Inflammatory macrophage treated with lipopolysaccharide for 4 hours (primary cell): ENCODE measurements around the gene ABCC10.
"Not testable (repeated sequence)": the region's sequence is repeated elsewhere in the genome, so short reads cannot be mapped to it uniquely, and the experiment has no call there.

Experiments used
- DNase-seq: peaks from one replicate; pipeline ENCODE4 v3.0.0-alpha.2; 2020

The ABCC10 gene

DNA sequence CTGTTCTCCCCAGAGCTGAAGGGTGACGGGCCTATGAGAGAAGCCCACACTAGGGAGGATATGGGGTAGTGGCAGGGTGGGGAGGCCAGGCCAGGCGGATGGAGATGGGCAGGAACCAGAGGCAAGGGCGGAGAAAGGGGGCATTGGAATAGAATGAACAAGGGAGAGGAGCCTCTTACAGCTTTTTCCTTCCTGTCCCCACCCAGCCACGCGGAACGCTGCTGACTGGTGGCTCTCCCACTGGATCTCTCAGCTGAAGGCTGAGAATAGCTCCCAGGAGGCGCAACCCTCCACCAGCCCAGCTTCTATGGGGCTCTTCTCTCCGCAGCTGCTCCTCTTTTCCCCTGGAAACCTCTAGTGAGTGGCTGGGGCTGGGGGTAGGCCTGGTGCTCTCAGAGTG, 17.2 kb downstream of the ABCC10 start:
- no peak for DNase-seq

DNA sequence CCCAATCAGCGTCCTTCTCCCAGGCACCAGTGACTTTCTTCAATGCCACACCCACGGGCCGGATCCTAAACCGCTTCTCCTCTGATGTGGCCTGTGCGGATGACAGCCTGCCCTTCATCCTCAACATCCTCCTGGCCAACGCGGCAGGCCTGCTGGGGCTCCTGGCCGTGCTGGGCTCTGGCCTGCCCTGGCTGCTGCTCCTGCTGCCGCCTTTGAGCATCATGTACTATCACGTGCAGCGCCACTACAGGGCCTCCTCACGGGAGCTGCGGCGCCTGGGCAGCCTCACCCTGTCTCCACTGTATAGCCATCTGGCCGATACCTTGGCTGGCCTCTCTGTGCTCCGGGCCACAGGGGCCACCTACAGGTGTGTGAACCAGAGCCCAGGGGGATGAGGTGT, 18.2 kb downstream of the ABCC10 start:
- DNase-seq = no peak

DNA sequence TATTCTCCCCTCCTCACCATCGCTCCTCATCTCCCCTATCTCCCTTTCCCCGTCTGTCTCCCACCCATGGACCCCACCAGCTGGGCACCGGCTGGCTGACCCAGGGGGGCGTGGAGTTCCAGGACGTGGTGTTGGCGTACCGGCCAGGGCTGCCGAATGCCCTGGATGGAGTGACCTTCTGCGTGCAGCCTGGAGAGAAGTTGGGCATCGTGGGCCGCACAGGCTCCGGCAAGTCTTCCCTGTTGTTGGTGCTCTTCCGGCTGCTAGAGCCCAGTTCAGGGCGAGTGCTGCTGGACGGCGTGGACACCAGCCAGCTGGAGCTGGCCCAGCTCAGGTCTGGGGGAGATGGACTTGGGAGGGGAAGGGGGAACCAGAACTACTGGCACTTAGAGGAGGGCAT, 20.3 kb downstream of the ABCC10 start:
- no peak for DNase-seq

DNA sequence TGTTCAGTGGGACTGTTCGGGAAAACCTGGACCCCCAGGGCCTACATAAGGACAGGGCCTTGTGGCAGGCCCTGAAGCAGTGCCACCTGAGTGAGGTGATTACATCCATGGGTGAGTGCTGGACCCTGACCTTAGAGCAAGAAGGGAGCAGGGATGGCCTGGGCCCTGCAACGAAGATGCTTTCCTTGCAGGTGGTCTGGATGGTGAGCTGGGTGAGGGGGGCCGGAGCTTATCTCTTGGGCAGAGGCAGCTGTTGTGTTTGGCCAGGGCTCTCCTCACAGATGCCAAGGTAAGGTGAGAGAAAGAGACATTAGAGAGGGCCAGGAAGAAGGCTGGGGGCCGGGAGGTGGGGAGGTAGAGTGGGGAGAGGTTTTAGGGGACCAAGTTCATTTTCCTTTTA, 21.6 kb downstream of the ABCC10 start:
- no peak for DNase-seq

DNA sequence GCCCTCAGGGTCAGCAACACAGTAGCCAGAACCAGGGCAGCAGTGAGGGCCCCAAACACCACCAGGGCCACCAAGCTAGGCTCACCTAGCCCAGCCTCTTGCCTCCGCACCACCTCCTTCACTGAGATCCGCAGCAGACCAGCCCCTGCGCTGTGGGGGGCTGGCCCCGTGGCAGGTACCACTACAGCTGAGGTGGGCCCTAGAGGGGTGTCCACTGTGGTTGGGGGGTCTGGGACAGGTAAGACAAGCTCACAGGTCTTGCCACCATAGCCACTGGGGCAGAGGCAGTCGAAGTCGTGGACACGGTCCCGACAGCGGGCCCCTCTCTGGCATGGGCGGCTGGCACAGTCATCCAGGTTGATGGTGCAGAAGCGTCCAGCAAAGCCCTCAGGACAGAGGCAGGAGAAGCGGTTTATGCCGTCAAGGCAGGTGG, 23.4 kb downstream of the ABCC10 start:
- no peak for DNase-seq

DNA sequence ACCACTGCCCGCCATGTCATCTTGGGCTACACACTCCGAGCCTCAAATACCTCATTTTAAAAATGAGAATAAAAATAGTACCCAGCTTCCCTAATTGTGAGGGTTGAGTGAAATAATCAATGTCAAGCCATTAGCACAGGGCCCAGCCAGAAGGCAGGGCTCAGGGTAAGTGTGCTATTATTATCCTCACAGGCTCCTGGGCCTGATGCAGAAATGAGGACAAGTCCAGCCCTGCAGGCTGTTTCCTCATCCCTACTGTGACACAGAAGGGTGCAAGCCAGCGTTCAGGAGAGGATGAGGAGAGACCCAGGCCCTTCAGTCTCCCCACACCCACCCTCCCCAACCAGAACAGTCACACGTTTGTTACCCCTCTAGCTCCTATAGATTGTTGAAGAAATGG, 24.0 kb downstream of the ABCC10 start:
- no peak for DNase-seq

DNA sequence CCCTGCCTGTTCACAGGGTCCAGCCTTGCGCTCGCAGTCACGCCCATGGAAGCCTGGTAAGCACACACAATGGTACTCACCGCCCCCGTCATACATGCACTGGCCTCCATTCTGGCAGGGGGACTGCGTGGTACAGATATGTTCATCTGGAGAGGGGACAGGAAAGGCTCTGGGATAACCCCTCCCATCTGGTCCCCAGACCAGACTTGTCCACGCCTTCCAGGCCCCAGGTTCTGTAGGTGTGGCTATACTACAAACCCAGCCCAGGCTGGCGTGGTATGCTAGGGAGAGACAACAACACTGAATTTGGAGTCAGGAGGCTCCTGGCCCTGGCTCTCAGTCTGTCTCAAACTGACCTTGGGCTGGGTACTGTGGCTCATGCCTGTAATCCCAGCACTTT, 24.6 kb downstream of the ABCC10 start:
- no peak for DNase-seq

DNA sequence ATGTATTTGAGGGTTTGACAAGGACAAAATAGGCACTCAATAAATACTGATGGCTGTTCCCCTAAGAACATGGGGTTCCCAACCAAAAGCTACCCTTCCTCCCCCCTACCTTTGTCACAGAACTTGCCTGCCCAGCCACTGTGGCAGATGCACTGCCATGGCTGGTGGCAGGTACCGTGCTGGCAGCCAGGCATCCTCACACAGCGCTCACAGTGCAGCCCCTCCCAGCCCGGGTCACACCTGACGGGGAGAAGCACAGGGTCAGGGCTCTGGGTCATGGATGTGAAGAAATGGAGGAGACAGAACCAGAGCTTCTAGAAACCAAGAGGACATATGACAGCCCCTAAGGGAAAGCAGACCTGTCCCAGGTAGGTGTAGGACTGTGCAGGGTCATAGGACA, 25.6 kb downstream of the ABCC10 start:
- no peak for DNase-seq

DNA sequence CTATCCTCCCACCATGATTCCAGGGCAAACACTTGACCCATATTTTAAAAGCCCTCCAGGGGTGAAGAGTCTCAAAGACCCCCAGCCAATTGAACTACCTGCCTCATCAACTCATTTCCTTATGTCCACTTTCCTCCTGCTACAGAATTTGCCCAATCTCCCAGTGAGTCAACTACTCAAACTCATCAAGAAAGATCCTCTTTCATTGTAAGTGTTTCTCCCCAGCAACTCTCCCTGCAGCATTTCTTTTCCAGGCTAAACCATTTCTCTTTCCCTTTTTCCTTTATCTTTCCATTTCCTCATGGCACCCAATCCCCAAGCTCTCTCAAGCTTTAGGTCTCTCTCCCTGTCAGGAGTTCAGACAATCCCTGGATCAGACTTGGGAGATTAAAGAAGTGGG, 26.5 kb downstream of the ABCC10 start:
- DNase-seq = no peak

DNA sequence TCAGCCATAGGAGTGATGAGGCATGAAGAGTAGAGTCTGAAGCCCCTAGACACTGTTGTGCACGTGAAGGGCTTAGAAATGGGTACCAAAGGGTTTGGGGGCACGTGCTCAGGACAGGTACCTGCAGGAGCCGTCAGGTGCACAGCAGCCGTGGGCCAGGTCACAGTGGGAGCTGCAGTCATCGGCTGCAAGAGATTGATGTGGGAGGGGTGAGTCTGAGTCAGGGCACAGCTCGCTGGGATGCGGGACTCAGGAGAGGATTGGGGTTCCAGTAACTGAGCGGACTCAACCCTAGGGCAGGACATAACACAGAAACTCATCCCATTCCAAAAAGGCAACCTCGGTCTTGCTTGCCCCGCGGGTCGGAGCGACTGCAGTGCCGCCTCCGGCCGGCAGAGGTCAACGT, 27.0 kb downstream of the ABCC10 start:
- no peak for DNase-seq

DNA sequence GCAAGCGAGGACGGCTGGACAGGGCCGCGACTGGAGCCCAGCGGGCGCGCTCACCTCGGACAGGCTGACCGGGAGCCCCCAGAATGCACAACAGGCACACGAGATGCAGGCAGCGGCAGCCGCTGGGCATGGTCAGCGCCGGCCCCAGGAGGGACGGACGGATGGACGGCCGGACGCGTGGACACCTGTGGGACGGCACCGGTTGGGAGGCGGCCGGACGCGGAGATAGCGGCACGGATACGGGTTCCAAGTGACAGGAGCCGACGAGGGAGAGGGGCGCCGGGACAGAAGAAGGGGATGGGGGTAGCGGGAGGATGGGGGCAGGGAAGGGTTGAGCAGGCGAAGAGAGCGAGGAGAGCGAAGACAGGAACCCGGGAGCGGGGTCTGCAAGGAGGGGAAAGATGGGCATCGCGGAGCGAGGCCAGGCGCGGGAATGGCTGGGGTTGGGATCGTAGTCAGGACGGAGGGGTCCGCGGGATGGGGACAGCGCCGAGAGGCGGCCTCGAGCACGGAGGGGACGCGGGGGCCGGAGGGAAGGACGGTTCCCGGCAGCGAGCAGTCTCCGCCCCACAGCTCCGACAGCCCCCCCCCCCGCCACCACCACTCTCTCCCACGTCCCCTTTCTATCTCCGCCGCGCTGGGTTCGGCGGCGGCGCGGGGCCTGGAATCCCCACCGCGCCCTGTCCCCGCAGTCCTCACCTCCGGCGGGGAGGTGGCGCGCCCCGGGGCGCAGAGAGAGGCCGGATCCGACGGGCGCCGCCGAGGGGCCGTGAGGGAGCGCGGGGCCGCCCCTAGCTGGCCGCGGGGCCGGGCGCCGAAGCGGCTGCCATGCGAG, 27.6 kb downstream of the ABCC10 start:
- DNase-seq = peak; percentile 79

DNA sequence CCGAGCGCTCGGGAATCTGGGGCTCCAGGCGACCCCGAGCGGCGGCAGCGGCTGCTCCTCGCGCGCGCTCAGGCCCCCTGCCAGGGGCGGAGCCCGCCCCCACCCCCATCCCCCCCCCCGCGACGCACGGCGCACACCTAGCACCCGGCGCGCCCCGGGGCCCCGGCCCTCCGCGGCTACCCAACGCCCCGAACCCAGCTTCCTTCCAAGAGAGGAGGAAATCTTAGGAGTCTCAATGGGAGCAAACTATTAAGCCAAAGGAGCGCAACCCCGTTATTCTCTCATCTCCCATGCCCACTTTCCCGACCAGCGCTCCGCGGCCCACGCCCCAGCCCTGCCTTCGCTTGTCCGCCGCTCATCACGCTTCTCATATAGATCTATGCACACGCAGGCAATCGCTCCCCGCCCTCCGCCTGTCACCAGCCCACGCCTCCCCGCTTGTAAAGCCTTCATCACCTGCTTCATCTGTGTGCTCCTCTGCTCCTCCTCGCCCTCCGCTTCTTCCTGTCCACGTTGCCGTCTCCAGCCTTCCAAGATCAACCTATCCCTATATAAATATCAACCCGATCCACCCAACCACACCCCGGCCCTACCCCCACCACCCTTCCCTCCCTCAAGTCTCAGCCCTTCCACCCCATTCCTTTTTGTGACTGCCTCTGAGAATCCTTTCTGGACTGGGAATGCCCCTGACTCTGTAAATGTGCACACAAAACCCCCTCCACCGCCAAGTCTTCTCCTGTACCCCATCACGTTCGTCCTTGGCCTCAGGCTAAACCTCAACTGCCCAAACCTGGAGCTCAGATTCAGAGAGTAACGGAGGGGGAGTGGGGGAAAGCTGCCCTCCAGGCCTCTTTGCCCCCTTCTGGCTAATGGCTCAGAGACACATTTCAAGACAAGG, 28.4 kb downstream of the ABCC10 start, which contains the start of gene DLK2:
Gene DLK2, minus strand, starts transcription at position 18 of the 898 bp plus-strand sequence. CDS start 723 bp downstream, outside the sequence.
- DNase-seq = peak; percentile 14

DNA sequence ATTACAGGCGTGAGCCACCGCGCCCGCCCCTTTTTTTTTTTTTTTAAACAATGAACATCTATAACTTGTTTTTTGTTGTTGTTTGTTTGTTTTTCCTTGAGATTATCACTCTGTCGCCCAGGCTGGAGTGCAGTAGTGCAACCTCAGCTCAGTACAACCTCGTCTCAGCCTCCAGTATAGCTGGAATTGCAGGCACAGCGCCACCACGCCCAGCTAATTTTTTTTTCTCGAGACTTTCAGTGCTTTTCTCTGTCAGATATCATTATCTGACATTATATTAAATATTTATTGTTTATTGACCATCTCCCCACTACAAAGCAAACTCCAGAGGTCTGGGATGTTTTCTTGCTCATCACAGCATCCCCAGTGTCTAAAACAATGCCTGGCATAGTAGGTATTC, 30.3 kb downstream of the ABCC10 start:
- DNase-seq = no peak

DNA sequence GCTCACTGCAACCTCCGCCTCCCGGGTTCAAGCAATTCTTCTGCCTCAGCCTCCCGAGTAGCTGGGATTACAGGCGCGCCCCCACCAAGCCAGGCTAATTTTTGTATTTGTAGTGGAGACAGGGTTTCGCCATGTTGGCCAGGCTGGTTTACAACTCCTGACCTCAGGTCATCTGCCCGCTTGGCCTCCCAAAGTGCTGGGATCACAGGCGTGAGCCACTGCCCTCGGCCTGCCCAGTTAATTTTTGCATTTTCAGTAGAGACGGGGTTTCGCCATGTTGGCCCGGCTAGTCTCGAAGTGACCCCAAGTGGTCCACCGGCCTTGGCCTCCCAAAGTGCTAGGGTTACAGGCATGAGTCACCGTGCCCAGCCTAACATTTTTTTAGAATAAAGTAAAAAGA, 30.8 kb downstream of the ABCC10 start:
- not testable (repeated sequence) for DNase-seq

DNA sequence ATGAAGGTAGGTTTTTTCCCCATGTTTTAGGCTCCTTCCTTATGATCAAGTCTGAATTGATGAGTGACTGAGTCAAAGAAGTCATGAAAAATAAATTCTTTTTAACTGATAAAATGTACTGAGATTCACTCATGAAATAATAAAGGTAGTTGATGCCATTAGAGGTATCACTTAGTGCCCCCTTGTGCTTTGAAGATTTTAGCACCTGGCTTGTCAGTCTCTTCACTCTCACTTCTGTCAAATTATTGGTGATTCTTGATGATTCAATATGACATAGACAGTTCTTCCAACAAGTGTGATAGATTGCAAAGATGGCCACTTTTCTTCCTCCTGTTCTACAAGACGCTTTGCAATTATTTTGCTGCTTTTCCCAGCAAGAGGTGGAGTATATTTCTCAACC, 32.2 kb downstream of the ABCC10 start:
- no peak for DNase-seq

DNA sequence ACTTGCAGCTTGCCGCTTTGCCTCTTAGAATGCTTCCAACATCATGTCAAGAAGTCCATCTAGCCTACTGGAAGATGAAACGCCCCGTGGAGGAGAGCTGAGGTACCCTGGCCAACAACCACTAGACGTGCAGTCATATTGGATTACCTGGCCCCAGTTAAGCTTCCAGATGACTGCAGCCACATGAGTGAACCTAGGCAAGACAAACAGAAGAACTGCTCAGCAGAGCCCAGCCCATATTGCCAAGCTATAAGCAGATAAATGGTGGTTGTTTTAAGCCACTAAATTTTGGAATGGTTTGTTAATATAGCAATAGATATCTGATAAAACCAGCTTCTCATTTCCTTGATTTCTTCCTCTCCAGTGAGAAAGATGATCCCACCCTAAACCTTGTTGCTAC, 32.7 kb downstream of the ABCC10 start:
- no peak for DNase-seq

DNA sequence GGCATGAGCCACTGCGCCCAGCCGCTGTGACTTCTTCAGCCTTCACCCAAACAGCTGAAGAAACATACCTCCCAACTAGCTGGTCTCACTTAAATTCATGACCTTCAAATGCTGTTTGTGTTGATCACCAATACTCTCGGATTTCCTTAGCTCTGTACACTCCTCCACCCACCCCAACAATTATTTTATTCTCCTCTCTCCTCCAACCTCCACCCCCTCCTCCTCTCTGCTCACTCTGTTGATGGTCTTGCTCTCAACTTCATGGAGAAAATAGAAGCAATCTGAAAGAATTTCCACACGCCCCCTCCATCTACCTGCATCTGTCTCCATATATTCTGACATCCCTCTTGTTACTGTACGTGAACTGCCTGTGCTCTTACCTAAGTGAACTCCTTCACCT, 34.6 kb downstream of the ABCC10 start:
- no peak for DNase-seq

DNA sequence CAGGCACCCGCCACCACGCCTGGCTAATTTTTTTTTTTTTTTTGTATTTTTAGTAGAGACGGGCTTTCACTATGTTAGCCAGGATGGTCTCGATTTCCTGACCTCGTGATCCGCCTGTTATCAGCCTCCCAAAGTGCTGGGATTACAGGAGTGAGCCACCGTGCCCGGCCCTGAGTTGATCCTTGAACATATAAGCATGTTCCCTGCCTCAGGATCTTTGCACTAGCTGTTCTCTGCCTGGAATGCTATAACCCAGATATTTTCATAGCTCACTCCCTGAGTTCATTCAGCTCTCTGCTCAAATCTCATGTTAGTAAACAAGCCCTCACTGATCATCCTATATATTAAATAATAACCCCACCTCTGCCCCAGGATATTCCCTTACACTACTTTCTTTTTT, 37.0 kb downstream of the ABCC10 start:
- DNase-seq = no peak

DNA sequence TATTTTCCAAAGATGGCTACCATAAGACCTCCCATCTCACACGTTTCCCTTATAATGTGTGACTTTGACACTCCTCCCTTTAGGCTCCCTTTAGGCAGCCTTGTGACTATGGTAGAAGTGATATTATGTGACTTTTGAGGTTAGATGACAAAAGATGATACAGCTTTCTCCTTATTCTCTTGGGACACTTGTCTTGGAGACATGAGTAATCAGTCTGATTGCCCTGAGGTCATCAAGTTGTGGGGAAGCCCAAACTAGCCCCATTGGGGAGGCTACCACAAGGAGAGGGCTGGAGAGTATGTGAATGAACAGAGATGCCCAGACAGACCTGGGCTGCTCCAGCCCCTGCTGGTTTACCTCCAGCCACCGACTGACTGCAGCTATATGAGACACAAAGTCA, 38.6 kb downstream of the ABCC10 start:
- peak; percentile 77 for DNase-seq

DNA sequence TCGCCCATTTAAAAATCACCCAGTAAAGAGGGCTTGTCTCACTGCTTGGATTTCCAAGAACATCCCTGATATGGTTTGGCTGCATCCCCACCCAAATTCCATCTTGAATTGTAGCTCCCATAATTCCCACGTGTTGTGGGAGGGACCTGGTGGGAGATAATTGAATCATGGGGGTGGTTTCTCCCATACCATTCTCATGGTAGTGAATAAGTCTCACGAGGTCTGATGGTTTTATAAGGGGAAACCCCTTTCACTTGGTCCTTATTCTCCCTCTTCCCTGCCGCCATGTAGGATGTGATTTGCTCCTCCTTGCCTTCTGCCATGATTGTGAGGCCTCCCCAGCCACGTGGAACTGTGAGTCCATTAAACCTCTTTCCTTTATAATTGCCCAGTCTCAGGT, 39.9 kb downstream of the ABCC10 start:
- DNase-seq = peak; percentile 25

DNA sequence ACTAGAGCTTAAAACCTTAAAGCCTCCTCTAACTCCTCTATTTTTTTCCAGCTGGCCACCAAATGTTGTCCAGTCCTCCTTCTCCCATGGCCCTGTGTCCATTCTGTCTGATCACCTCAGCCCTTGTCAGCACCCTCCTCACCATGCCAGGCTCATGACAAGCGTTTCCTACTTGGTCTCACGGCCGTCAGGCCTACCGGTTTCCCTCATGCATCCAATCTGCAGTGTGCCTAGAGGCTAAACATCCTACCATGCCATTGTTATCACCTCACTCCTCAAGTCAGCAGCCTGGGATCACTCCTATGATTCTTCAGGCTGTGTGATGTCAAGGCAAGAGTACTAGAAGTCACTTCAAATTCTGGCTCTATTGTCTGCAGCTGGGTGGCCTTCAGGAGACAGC, 40.4 kb downstream of the ABCC10 start:
- no peak for DNase-seq

DNA sequence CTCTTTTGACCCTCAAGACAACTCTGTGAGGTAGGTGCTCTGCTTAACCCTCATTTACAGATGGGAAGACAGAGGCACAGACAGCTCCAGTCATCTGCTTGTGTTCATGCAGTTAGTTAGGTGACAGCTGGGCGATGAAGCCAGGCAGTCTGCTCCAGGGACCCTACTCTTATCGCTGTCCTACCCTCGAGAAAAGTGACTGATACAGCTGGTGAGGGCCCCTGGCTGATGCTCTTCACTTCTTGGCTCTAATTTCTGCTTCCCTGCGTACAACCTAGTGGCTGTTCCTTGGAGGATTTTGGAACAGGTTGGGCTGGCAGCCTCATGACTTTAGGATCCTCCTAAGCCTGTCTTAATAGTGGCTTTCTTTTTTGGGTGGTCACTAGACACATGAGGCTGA, 40.9 kb downstream of the ABCC10 start:
- DNase-seq = no peak

DNA sequence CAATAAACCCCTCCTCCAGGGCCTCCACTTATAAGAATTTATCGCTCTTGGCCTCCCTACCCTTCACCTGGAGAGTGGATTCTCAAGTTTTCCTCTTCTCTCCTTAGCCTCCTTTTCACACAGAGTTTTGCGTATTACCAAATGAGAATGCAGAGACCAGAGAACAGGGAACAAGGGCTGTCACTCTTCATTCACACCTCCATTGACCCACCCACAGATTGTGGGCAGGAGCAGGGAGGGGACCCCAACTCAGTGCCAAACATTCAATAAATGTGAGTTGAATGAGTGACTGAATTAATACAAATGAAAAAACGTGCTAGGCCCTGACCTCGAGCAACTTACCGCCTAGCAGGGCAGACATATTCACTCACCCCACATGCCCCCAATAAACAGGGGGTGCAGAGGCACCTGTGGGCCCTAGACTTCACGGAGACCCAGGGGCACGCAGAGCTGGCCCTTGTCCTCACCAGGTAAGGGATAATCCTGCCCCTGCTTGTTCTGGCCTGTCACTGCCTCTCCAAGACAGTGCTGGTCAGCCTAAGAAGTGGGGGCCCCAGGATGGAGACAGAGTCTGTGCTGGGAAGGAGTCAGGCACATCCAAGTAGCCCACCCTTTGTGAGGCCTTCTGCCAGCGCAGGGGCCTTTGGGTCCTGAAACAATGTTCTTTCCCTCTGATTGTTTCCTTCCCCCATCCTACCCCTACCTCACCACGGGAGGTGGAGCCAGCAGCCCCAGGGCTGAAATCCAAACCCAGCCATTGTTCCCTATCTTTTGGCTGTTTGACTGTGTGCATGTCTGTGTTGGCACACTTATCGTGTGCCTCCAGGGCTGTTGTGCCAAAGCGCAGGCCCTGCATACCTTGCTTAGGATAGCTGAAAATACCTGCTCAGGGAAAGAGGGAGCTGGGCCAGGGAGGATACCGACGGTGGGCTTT, 41.7 kb downstream of the ABCC10 start:
- no peak for DNase-seq
